PFSK-1 (cell line): Measurements from ENCODE around the gene BMP10.

Source experiments
- FOXP2 ChIP-seq: optimal IDR thresholded peaks from 2 replicates; pipeline ENCODE3; 2011; ENCODE audit warnings: borderline replicate concordance, control low read depth, inconsistent platforms; ENCODE audit not compliant: insufficient read depth; ENCODE audit errors: extremely low read length, extremely low read depth
- POLR2AphosphoS5 ChIP-seq: IDR thresholded peaks from 2 replicates; pipeline ENCODE4 v1.6.1; 2012; ENCODE audit warnings: low read depth, mild to moderate bottlenecking, control low read depth, low read length, moderate library complexity
- REST ChIP-seq, 2 experiments: IDR thresholded peaks; 2 replicates each; pipeline versions ENCODE4 v1.6.1 to v1.8.0; 2011 to 2012; ENCODE audit warnings: low read depth in 2 of 2, low read length in 2 of 2, control low read depth in 1 of 2, inconsistent platforms in 1 of 2, mild to moderate bottlenecking in 1 of 2, moderate library complexity in 1 of 2; ENCODE audit not compliant: insufficient read depth in 1 of 2
- SIN3A ChIP-seq: IDR thresholded peaks from 2 replicates; pipeline ENCODE4 v1.6.1; 2012; ENCODE audit warnings: mild to moderate bottlenecking, low read length, moderate library complexity, borderline replicate concordance; ENCODE audit not compliant: insufficient read depth
- TAF1 ChIP-seq: IDR thresholded peaks from 2 replicates; pipeline ENCODE4 v1.6.1; 2012; ENCODE audit warnings: low read length, control low read depth, borderline replicate concordance; ENCODE audit not compliant: insufficient read depth

The BMP10 gene

GRCh38 chr2:68877079-68877772 lies 6.0 kb upstream of the BMP10 start:
- TF ChIP-seq REST (IDR thresholded peaks at IDR 0.05; ENCODE audit: insufficient read depth in 1 of 2, low read depth in 2 of 2, low read length in 2 of 2) (no peak), SIN3A (no peak), POLR2AphosphoS5 (no peak), FOXP2 (no peak), TAF1 (no peak)

GRCh38 chr2:68870215-68870614 lies 982 bp downstream of the BMP10 start:
- TF ChIP-seq FOXP2 (no peak), TAF1 (no peak), POLR2AphosphoS5 (no peak), REST (IDR thresholded peaks at IDR 0.05; ENCODE audit: insufficient read depth in 1 of 2, low read depth in 2 of 2, low read length in 2 of 2) (no peak), SIN3A (no peak)

GRCh38 chr2:68865108-68865507 lies 6.1 kb downstream of the BMP10 start:
- TF ChIP-seq SIN3A (no peak), TAF1 (no peak), POLR2AphosphoS5 (no peak)

- TF ChIP-seq SIN3A (no peak), FOXP2 (no peak)
Measured at GRCh38 chr2:68863996-68864395, 7.2 kb downstream of the BMP10 start.

GRCh38 chr2:68862889-68863288 lies 8.3 kb downstream of the BMP10 start:
- TF ChIP-seq REST (IDR thresholded peaks at IDR 0.05; ENCODE audit: insufficient read depth in 1 of 2, low read depth in 2 of 2, low read length in 2 of 2) (no peak), FOXP2 (no peak), TAF1 (no peak), POLR2AphosphoS5 (no peak), SIN3A (no peak)

GRCh38 chr2:68861330-68861729 lies 9.9 kb downstream of the BMP10 start:
- TF ChIP-seq REST (IDR thresholded peaks at IDR 0.05; ENCODE audit: insufficient read depth in 1 of 2, low read depth in 2 of 2, low read length in 2 of 2) (no peak), SIN3A (no peak), TAF1 (no peak), FOXP2 (no peak), POLR2AphosphoS5 (no peak)
